ENCODE measurements around the gene SCN4B. TPM values are rescaled to one million over a fixed set of nuclear protein-coding genes. Genes with fewer than 3 reads are reported as not detected.

The SCN4B gene
- total RNA-seq, 4 donors from 2014 or later, result 0.35 to 8.3 (median 1.4) TPM

- H3K4me1 ChIP-seq, result no peaks in the 10 kb centered on the region
- no peaks in the 10 kb centered on the region for H3K9me3 ChIP-seq
- TF ChIP-seq POLR2A (IDR thresholded peaks at IDR 0.05), result no peak
- TF ChIP-seq, protein P1, sequence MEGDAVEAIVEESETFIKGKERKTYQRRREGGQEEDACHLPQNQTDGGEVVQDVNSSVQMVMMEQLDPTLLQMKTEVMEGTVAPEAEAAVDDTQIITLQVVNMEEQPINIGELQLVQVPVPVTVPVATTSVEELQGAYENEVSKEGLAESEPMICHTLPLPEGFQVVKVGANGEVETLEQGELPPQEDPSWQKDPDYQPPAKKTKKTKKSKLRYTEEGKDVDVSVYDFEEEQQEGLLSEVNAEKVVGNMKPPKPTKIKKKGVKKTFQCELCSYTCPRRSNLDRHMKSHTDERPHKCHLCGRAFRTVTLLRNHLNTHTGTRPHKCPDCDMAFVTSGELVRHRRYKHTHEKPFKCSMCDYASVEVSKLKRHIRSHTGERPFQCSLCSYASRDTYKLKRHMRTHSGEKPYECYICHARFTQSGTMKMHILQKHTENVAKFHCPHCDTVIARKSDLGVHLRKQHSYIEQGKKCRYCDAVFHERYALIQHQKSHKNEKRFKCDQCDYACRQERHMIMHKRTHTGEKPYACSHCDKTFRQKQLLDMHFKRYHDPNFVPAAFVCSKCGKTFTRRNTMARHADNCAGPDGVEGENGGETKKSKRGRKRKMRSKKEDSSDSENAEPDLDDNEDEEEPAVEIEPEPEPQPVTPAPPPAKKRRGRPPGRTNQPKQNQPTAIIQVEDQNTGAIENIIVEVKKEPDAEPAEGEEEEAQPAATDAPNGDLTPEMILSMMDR (IDR thresholded peaks at IDR 0.05), result no peak
- no peak overlapping the region for H3K27ac ChIP-seq
- H3K27me3 ChIP-seq, result no peaks in the 10 kb centered on the region
- DNase-seq, result no peak
- no peak overlapping the region for H3K4me3 ChIP-seq
- H3K36me3 ChIP-seq, result peaks cover 0 to 8% (median 0%) of the 10 kb centered on the region in 3 donors
Observed at GRCh38 chr11:118099838-118100556, 52.6 kb downstream of the SCN4B start.

DNA sequence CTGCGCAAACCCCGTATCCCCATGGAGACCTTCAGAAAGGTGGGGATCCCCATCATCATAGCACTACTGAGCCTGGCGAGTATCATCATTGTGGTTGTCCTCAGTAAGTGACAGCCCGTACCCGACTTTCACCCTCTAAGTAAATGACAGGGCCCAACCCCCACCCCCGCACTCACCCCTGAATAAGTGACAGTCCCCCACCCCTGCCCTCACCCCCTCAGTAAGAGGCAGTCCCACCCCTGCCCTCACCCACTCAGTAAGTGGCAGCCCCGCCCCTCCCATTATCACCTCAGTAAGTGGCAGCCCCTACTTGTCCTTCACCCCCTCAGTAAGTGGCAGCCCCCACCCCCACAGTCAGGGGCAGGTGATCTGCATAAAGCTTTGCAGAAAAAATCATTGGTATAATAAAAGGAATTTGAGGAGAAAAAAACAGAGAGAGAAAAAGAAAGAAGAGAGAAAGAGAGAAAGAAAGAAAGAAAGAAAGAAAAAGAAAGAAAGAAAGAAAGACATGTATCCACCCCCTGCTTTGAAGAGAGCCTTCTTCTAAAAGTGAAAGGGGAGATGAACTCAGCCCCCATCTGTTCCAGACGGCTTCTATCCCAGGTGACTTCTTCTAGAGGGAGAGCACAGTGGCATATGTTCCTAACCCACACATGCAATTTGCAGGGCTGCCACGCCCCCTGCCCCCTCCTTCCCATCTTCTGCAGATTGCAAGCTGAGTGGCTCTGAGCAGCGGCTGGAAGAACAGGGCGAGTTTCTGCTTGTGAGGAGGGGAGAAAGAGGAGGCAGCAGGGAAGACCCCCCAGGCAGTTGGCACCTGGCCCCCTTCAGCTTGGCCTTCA, 53.4 kb downstream of the SCN4B start:
- Histone ChIP-seq H3K4me3 (no peak overlapping the region), H3K27ac (no peak overlapping the region), H3K27me3 (no peaks in the 10 kb centered on the region), H3K9me3 (no peaks in the 10 kb centered on the region), H3K36me3 (peaks cover 0 to 8% (median 0%) of the 10 kb centered on the region in 3 donors), H3K4me1 (no peaks in the 10 kb centered on the region)
- peak in 1 of 3 donors; percentile 36 for DNase-seq
- TF ChIP-seq POLR2A (IDR thresholded peaks at IDR 0.05), result no peak
- TF ChIP-seq, protein P1 (IDR thresholded peaks at IDR 0.05), result no peak

DNA sequence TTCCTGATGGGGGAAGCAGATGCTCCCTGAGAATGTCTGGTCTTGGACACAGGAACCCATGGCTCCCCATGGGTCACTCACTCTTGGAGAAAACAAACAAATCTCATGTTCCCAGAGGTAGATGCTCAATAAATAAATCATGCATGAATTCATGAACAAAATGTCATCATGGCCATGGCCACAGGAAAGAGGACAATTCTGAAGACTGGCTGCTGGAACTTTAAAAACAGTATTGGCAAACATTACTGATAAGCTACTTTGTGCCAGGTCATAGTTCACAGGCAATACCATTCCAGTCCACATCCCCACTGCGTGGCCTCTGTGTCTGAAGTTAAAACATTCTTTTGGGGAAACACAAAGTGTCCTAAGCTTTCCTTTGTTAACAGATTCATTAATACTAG, 56.7 kb downstream of the SCN4B start:
- TF ChIP-seq, protein P1 (IDR thresholded peaks at IDR 0.05), result no peak
- TF ChIP-seq POLR2A (IDR thresholded peaks at IDR 0.05), result no peak
- H3K27ac ChIP-seq, result no peak overlapping the region
- no peak for DNase-seq
- H3K4me3 ChIP-seq, result no peak overlapping the region
- H3K36me3 ChIP-seq, result peaks cover 0 to 8% (median 0%) of the 10 kb centered on the region in 3 donors
- no peaks in the 10 kb centered on the region for H3K9me3 ChIP-seq
- H3K27me3 ChIP-seq, result no peaks in the 10 kb centered on the region
- H3K4me1 ChIP-seq, result peaks cover 0 to 4% (median 0%) of the 10 kb centered on the region in 4 donors

GRCh38 chr11:118095493-118095892, 57.1 kb downstream of the SCN4B start:
- Histone ChIP-seq H3K27ac (no peak overlapping the region), H3K4me1 (peaks cover 0 to 7% (median 0%) of the 10 kb centered on the region in 4 donors), H3K9me3 (no peaks in the 10 kb centered on the region), H3K27me3 (no peaks in the 10 kb centered on the region), H3K4me3 (no peak overlapping the region), H3K36me3 (peaks cover 0 to 8% (median 0%) of the 10 kb centered on the region in 3 donors)
- no peak for TF ChIP-seq POLR2A (IDR thresholded peaks at IDR 0.05)
- TF ChIP-seq, protein P1 (IDR thresholded peaks at IDR 0.05), result no peak
- no peak for DNase-seq

DNA sequence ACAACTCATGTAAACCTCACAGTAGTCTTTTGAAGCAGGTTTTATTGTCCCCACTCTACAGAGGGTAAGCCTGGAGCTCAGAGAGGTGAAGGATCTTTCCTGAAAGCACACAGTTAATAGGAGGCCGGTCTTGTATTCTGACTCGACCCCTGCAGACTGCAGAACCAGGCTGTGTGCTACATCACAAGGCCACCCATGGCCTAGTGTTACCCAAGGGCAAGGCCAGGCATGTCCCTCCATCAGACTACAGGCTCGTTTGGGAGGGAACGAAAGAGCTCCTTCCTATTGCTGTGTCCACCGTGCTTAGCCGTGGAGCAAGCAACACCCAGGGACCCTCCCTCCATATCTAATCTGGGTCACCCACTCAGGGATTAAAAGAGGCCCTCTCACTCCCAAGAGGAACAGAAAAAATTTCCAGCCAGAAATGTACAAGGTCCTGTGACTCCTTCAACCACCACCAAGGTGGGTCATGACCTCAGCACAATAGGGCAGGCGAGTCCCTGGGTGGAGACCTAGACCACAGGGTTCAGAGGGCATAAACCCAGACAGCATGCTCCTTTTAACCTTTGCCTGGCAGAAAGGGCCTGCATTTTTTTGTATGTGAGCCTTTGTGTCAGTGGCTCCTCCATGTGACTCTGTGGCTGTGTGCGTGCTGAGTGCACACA, 59.6 kb downstream of the SCN4B start:
- H3K27ac ChIP-seq, result no peak overlapping the region
- no peaks in the 10 kb centered on the region for H3K9me3 ChIP-seq
- peaks cover 0 to 7% (median 0%) of the 10 kb centered on the region in 4 donors for H3K4me1 ChIP-seq
- DNase-seq, result no peak
- no peaks in the 10 kb centered on the region for H3K36me3 ChIP-seq
- H3K27me3 ChIP-seq, result no peaks in the 10 kb centered on the region
- no peak overlapping the region for H3K4me3 ChIP-seq
- no peak for TF ChIP-seq POLR2A (IDR thresholded peaks at IDR 0.05)
- TF ChIP-seq, protein P1 (IDR thresholded peaks at IDR 0.05), result no peak

Measured in Peyer's patch (tissue), 4 donors.